Measurements from ENCODE around the gene IMMP2L. TPM values are rescaled to one million over a fixed set of nuclear protein-coding genes. Genes with fewer than 3 reads are reported as not detected.

Gene IMMP2L
- total and polyA plus RNA-seq, 2 of the 13 experiments (the other 11 are each of a cell fraction or from before 2014, with no cell fraction given), result 7.8 to 16.9 TPM

Small RNA genes lying within 50 kb of the gene (small RNA-seq; reads per million reads assigned to genes)
- gene AC003989.2 (ENCODE audit: insufficient read depth in 2 of 3, insufficient read length in 3 of 3, low read depth in 2 of 3, low replicate concordance in 1 of 3), result 0 reads per million in 3 experiments

All from HepG2 (cell line).